PFSK-1 (cell line): ENCODE measurements around the gene SRPK2.

Experiments used
- FOXP2 ChIP-seq: optimal IDR thresholded peaks from 2 replicates; pipeline ENCODE3; 2011; ENCODE audit warnings: borderline replicate concordance, control low read depth, inconsistent platforms; ENCODE audit not compliant: insufficient read depth; ENCODE audit errors: extremely low read length, extremely low read depth
- POLR2AphosphoS5 ChIP-seq: IDR thresholded peaks from 2 replicates; pipeline ENCODE4 v1.6.1; 2012; ENCODE audit warnings: low read depth, mild to moderate bottlenecking, control low read depth, low read length, moderate library complexity
- SIN3A ChIP-seq: IDR thresholded peaks from 2 replicates; pipeline ENCODE4 v1.6.1; 2012; ENCODE audit warnings: mild to moderate bottlenecking, low read length, moderate library complexity, borderline replicate concordance; ENCODE audit not compliant: insufficient read depth
- TAF1 ChIP-seq: IDR thresholded peaks from 2 replicates; pipeline ENCODE4 v1.6.1; 2012; ENCODE audit warnings: low read length, control low read depth, borderline replicate concordance; ENCODE audit not compliant: insufficient read depth
- TF ChIP-seq, protein P1 (sequence below), 2 experiments: IDR thresholded peaks; 2 replicates each; pipeline versions ENCODE4 v1.6.1 to v1.8.0; 2011 to 2012; ENCODE audit warnings: low read depth in 2 of 2, low read length in 2 of 2, control low read depth in 1 of 2, inconsistent platforms in 1 of 2, mild to moderate bottlenecking in 1 of 2, moderate library complexity in 1 of 2; ENCODE audit not compliant: insufficient read depth in 1 of 2

DNA sequence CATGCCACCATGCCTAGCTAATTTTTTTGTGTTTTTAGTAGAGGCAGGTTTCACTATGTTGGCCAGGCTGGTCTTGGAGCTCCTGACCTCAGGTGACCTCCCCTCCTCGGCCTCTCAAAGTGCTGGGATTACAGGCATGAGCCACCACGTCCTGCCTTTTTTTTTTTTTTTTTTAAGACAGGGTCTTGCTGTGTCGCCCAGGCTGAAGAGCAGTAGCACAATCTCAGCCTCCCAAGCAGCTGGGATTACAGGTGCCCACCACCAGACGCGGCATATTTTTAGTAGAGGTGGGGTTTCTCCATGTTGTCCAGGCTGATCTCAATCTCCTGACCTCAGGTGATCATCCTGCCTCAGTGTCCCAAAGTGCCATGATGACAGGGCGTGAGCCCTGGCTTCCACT is 14.4 kb upstream of the SRPK2 start:
- TF ChIP-seq POLR2AphosphoS5 = no peak
- TF ChIP-seq, protein P1, sequence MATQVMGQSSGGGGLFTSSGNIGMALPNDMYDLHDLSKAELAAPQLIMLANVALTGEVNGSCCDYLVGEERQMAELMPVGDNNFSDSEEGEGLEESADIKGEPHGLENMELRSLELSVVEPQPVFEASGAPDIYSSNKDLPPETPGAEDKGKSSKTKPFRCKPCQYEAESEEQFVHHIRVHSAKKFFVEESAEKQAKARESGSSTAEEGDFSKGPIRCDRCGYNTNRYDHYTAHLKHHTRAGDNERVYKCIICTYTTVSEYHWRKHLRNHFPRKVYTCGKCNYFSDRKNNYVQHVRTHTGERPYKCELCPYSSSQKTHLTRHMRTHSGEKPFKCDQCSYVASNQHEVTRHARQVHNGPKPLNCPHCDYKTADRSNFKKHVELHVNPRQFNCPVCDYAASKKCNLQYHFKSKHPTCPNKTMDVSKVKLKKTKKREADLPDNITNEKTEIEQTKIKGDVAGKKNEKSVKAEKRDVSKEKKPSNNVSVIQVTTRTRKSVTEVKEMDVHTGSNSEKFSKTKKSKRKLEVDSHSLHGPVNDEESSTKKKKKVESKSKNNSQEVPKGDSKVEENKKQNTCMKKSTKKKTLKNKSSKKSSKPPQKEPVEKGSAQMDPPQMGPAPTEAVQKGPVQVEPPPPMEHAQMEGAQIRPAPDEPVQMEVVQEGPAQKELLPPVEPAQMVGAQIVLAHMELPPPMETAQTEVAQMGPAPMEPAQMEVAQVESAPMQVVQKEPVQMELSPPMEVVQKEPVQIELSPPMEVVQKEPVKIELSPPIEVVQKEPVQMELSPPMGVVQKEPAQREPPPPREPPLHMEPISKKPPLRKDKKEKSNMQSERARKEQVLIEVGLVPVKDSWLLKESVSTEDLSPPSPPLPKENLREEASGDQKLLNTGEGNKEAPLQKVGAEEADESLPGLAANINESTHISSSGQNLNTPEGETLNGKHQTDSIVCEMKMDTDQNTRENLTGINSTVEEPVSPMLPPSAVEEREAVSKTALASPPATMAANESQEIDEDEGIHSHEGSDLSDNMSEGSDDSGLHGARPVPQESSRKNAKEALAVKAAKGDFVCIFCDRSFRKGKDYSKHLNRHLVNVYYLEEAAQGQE (IDR thresholded peaks at IDR 0.05; ENCODE audit: insufficient read depth in 1 of 2, low read depth in 2 of 2, low read length in 2 of 2) = no peak
- TF ChIP-seq TAF1 = no peak
- TF ChIP-seq SIN3A = no peak
- no peak for TF ChIP-seq FOXP2
